Lower lobe of right lung (tissue), 2 donors: Measurements from ENCODE around the gene ELANE. TPM values are rescaled to one million over a fixed set of nuclear protein-coding genes. Genes with fewer than 3 reads are reported as not detected.

Source experiments
- ATAC-seq, 2 donors: fragments of 200-7000 bp; cut with Tn5 transposase; one replicate each; pipeline ENCODE4 v1.9.1; 2020 to 2022; ENCODE audit warnings: mild to moderate bottlenecking in 2 of 2, moderate library complexity in 2 of 2
- DNase-seq: peaks from one replicate; pipeline ENCODE4 v3.0.0-alpha.2; 2020
- H3K27ac ChIP-seq: fragments of 200-600 bp; one replicate; pipeline ENCODE4 v1.8.0; 2022
- H3K27me3 ChIP-seq: fragments of 200-600 bp; one replicate; pipeline ENCODE4 v1.8.0; 2022; ENCODE audit warnings: low read depth
- H3K36me3 ChIP-seq: fragments of 200-600 bp; one replicate; pipeline ENCODE4 v1.8.0; 2022; ENCODE audit warnings: mild to moderate bottlenecking
- H3K4me1 ChIP-seq: fragments of 200-600 bp; one replicate; pipeline ENCODE4 v1.8.0; 2022
- H3K4me3 ChIP-seq: fragments of 200-600 bp; one replicate; pipeline ENCODE4 v1.8.0; 2022; ENCODE audit warnings: mild to moderate bottlenecking
- H3K9me3 ChIP-seq: fragments of 200-600 bp; one replicate; pipeline ENCODE4 v1.8.0; 2022
- intact Hi-C: fragments of 100-400 bp; cut with DNase I; formaldehyde crosslinking; loops from one replicate; pipeline ENCODE4 v1.11.0; 2022
- total RNA-seq: library from RNA; stranded (reverse); fragmentation: NEBNext Ultra II Directional; extraction: Animal tissue kit (Norgen Biotek cat#: 25700); gene quantifications from one replicate; pipeline ENCODE4 v1.2.1, GENCODE V29; 2021
- TF ChIP-seq, protein P1 (sequence below): fragments of 200-600 bp; IDR thresholded peaks from one replicate; pipeline ENCODE4 v1.8.0; 2022; ENCODE audit warnings: antibody characterized with exemption, mild to moderate bottlenecking
- donor health status: DM: no; HTN: yes; CAD: no; lungs with severe emphysema.

Gene ELANE
- total RNA-seq, 1 donor from 2014 or later = 0.97 TPM

DNA sequence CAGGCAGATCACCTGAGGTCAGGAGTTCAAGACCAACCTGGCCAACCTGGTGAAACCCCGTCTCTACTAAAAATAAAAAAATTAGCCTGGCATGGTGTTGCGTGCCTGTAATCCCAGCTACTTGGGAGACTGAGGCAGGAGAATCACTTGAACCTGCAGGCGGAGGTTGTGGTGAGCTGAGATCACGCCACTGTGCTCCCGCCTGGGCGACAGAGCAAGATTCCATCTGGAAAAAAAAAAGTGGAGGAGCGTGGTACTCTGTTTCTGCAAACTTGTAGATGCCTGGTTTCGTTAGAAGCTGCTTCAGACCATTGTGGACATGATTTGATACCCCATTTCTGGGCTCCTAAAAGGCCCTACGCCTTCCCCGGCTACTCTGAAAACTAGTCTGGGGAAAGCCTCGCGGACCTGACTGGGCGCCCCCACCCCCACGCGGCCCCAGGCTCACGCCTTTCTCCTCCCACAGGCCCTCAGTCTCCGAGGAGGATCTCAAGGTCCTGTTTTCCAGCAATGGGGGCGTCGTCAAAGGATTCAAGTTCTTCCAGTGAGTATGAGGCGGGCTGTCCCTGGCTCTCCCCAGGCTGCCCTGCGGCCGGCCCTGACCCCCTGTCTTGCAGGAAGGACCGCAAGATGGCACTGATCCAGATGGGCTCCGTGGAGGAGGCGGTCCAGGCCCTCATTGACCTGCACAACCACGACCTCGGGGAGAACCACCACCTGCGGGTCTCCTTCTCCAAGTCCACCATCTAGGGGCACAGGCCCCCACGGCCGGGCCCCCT lies 41.8 kb upstream of the ELANE start:
- ATAC-seq = no peak
- H3K9me3 ChIP-seq = no peaks in the 10 kb centered on the region
- H3K4me1 ChIP-seq = no peaks in the 10 kb centered on the region
- DNase-seq = no peak
- H3K27ac ChIP-seq = no peak overlapping the region
- intact Hi-C loops = no loop called here
- H3K36me3 ChIP-seq = peaks cover 78% of the 10 kb centered on the region
- H3K4me3 ChIP-seq = no peak overlapping the region
- TF ChIP-seq, protein P1, sequence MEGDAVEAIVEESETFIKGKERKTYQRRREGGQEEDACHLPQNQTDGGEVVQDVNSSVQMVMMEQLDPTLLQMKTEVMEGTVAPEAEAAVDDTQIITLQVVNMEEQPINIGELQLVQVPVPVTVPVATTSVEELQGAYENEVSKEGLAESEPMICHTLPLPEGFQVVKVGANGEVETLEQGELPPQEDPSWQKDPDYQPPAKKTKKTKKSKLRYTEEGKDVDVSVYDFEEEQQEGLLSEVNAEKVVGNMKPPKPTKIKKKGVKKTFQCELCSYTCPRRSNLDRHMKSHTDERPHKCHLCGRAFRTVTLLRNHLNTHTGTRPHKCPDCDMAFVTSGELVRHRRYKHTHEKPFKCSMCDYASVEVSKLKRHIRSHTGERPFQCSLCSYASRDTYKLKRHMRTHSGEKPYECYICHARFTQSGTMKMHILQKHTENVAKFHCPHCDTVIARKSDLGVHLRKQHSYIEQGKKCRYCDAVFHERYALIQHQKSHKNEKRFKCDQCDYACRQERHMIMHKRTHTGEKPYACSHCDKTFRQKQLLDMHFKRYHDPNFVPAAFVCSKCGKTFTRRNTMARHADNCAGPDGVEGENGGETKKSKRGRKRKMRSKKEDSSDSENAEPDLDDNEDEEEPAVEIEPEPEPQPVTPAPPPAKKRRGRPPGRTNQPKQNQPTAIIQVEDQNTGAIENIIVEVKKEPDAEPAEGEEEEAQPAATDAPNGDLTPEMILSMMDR = no peak
- no peaks in the 10 kb centered on the region for H3K27me3 ChIP-seq

DNA sequence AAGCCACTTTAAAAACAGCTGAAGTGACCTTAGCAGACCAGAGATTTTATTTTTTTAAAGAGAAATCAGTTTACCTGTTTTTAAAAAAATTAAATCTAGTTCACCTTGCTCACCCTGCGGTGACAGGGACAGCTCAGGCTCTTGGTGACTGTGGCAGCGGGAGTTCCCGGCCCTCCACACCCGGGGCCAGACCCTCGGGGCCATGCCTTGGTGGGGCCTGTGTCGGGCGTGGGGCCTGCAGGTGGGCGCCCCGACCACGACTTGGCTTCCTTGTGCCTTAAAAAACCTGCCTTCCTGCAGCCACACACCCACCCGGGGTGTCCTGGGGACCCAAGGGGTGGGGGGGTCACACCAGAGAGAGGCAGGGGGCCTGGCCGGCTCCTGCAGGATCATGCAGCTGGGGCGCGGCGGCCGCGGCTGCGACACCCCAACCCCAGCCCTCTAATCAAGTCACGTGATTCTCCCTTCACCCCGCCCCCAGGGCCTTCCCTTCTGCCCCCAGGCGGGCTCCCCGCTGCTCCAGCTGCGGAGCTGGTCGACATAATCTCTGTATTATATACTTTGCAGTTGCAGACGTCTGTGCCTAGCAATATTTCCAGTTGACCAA lies 41.1 kb upstream of the ELANE start:
- TF ChIP-seq, protein P1 = no peak
- H3K9me3 ChIP-seq = no peaks in the 10 kb centered on the region
- DNase-seq (no peak), ATAC-seq (no peak)
- H3K4me1 ChIP-seq = no peaks in the 10 kb centered on the region
- H3K27me3 ChIP-seq = no peaks in the 10 kb centered on the region
- H3K27ac ChIP-seq = no peak overlapping the region
- intact Hi-C loops = no loop called here
- H3K4me3 ChIP-seq = no peak overlapping the region
- peaks cover 71% of the 10 kb centered on the region for H3K36me3 ChIP-seq

DNA sequence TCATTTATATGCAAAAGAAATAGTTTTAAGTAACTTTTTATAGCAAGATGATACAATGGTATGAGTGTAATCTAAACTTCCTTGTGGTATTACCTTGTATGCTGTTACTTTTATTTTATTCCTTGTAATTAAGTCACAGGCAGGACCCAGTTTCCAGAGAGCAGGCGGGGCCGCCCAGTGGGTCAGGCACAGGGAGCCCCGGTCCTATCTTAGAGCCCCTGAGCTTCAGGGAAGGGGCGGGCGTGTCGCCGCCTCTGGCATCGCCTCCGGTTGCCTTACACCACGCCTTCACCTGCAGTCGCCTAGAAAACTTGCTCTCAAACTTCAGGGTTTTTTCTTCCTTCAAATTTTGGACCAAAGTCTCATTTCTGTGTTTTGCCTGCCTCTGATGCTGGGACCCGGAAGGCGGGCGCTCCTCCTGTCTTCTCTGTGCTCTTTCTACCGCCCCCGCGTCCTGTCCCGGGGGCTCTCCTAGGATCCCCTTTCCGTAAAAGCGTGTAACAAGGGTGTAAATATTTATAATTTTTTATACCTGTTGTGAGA lies 40.5 kb upstream of the ELANE start:
- DNase-seq = no peak
- TF ChIP-seq, protein P1 = no peak
- ATAC-seq = no peak
- H3K9me3 ChIP-seq = no peaks in the 10 kb centered on the region
- H3K36me3 ChIP-seq = peaks cover 65% of the 10 kb centered on the region
- no peaks in the 10 kb centered on the region for H3K27me3 ChIP-seq
- H3K4me1 ChIP-seq = no peaks in the 10 kb centered on the region
- intact Hi-C loops = no loop called here
- no peak overlapping the region for H3K27ac ChIP-seq
- no peak overlapping the region for H3K4me3 ChIP-seq

DNA sequence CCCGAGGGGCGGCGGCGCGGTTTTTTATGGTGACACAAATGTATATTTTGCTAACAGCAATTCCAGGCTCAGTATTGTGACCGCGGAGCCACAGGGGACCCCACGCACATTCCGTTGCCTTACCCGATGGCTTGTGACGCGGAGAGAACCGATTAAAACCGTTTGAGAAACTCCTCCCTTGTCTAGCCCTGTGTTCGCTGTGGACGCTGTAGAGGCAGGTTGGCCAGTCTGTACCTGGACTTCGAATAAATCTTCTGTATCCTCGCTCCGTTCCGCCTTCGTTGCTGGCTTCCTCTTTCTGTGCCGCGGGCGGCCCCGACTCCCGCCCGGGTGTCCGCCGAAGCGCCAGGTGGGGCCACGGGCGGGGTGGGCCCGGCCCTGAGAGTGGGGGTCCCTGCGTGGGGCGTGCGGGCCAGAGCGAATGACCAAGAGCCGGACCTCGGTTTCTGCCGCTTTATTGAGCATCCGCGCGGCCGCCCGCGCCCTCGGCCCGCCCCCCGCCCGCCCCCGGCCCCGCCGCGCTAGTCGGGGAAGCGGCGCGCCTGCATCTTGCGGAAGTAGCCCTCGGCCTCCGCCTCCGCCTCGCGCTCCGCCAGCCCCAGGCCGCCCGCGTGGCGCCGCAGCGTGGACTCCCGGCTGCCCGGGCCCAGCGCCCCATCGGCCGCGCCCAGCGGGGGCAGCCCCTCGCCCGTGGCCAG lies 39.9 kb upstream of the ELANE start:
- Histone ChIP-seq H3K27me3 (no peaks in the 10 kb centered on the region), H3K36me3 (peaks cover 58% of the 10 kb centered on the region), H3K4me3 (no peak overlapping the region), H3K27ac (no peak overlapping the region), H3K4me1 (no peaks in the 10 kb centered on the region), H3K9me3 (no peaks in the 10 kb centered on the region)
- ATAC-seq = no peak
- TF ChIP-seq, protein P1 = no peak
- DNase-seq = no peak
- intact Hi-C loops = no loop called here

DNA sequence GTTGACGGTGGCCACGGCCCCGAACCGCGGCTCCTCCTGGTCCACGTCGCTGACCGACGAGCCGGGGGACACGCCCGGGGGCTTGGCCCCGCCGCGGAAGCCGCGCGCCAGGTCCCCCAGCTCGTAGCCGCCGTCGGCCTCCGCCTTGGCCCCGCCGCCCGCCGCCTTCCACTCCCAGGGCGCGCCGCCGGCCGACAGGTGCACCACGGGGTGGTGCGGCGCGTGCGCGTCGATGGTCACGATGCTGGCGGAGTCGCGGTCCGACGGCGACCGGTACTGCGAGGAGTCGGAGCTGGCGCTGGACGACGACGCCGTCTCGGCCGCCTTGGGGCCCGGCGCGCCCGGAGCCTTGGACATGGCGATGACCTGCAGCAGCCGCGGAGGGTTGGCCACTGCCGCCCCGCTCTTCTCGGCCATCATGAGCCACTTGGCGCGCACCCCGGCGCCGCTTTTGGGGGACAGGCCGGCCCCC lies 39.3 kb upstream of the ELANE start:
- Histone ChIP-seq H3K9me3 (no peaks in the 10 kb centered on the region), H3K36me3 (peaks cover 53% of the 10 kb centered on the region), H3K4me1 (no peaks in the 10 kb centered on the region), H3K27me3 (no peaks in the 10 kb centered on the region), H3K27ac (no peak overlapping the region), H3K4me3 (no peak overlapping the region)
- no peak for DNase-seq
- intact Hi-C loops = no loop called here
- TF ChIP-seq, protein P1 = no peak
- ATAC-seq = no peak
